Gastrocnemius medialis (tissue), 4 donors: ENCODE data around the gene PRRG1. TPM values are rescaled to one million over a fixed set of nuclear protein-coding genes. Genes with fewer than 3 reads are reported as not detected.

Experiments
- ATAC-seq, 2 donors: fragments of 150-250 bp; one replicate each; pipeline ENCODE4 v1.9.1; 2016
- DNase-seq, 2 donors: peaks; one replicate each; pipeline ENCODE4 v3.0.0-alpha.2; 2019
- H3K27ac ChIP-seq, 4 donors: fragments of 200-600 bp; sonication (generic); 1 replicate in 1 of 4; 2 replicates in 3 of 4; pipeline ENCODE4 v1.5.1; 2016 to 2018; ENCODE audit warnings: mild to moderate bottlenecking in 2 of 4, moderate library complexity in 1 of 4
- H3K27me3 ChIP-seq, 3 donors: fragments of 200-600 bp; sonication (generic) in 2 of 3; 1 replicate in 1 of 3; 2 replicates in 2 of 3; pipeline versions ENCODE4 v1.5.1 to v1.6.0; 2016 to 2019; ENCODE audit warnings: mild to moderate bottlenecking in 1 of 3, moderate library complexity in 1 of 3
- H3K36me3 ChIP-seq, 2 donors: fragments of 200-600 bp; sonication (generic) in 1 of 2; one replicate each; pipeline ENCODE4 v1.5.1; 2017 to 2018
- H3K4me1 ChIP-seq, 2 donors: fragments of 200-600 bp; sonication (generic) in 1 of 2; one replicate each; pipeline ENCODE4 v1.5.1; 2016 to 2017; ENCODE audit warnings: mild to moderate bottlenecking in 2 of 2
- H3K4me3 ChIP-seq, 4 donors: fragments of 200-600 bp; sonication (generic) in 3 of 4; 1 replicate in 1 of 4; 2 replicates in 3 of 4; pipeline ENCODE4 v1.5.1; 2016 to 2019; ENCODE audit warnings: mild to moderate bottlenecking in 2 of 4
- H3K9me3 ChIP-seq, 3 donors: fragments of 200-600 bp; sonication (generic) in 2 of 3; 1 replicate in 1 of 3; 2 replicates in 2 of 3; pipeline ENCODE4 v1.5.1; 2016 to 2019
- POLR2A ChIP-seq, 2 donors: fragments of 450-650 bp; IDR thresholded peaks; one replicate each; pipeline ENCODE4 v1.6.1; 2017; ENCODE audit warnings: antibody characterized with exemption in 2 of 2, mild to moderate bottlenecking in 2 of 2, moderate library complexity in 2 of 2
- in situ Hi-C, 4 donors: fragments of 200-750 bp; cut with MboI; loops; one replicate each; pipeline versions ENCODE4 v1.15.0 to v1.8.0; 2017; ENCODE audit warnings: low sequenced_read_pairs in 4 of 4
- intact Hi-C: fragments of 100-400 bp; cut with DNase I; formaldehyde crosslinking; loops from one replicate; pipeline ENCODE4 v1.15.1; 2023; ENCODE audit warnings: low total_unique reads
- total RNA-seq, 4 donors: library from RNA; depleted of rRNA; stranded (reverse); fragments of >200 nt; gene quantifications; one replicate each; pipeline versions ENCODE4 v1.1.0 to v1.2.3, GENCODE V29; 2016
- TF ChIP-seq, protein P1 (sequence below), 5 experiments: fragments of 450-650 bp in 3 of 5; fragments of 200-600 bp in 2 of 5; sonication (generic) in 2 of 5; IDR thresholded peaks in 4 of 5; conservative IDR thresholded peaks in 1 of 5; 1 replicate in 4 of 5; 2 replicates in 1 of 5; pipeline ENCODE4 v1.5.1; 2016 to 2019; ENCODE audit warnings: antibody characterized with exemption in 5 of 5, mild to moderate bottlenecking in 3 of 5, moderate library complexity in 3 of 5

PRRG1 gene
- total RNA-seq, 4 donors from 2014 or later = 8.2 to 20.0 (median 10.1) TPM

- TF ChIP-seq, protein P1, sequence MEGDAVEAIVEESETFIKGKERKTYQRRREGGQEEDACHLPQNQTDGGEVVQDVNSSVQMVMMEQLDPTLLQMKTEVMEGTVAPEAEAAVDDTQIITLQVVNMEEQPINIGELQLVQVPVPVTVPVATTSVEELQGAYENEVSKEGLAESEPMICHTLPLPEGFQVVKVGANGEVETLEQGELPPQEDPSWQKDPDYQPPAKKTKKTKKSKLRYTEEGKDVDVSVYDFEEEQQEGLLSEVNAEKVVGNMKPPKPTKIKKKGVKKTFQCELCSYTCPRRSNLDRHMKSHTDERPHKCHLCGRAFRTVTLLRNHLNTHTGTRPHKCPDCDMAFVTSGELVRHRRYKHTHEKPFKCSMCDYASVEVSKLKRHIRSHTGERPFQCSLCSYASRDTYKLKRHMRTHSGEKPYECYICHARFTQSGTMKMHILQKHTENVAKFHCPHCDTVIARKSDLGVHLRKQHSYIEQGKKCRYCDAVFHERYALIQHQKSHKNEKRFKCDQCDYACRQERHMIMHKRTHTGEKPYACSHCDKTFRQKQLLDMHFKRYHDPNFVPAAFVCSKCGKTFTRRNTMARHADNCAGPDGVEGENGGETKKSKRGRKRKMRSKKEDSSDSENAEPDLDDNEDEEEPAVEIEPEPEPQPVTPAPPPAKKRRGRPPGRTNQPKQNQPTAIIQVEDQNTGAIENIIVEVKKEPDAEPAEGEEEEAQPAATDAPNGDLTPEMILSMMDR (IDR thresholded peaks at IDR 0.05 in 4 of 5, conservative IDR thresholded peaks at IDR 0.05 in 1 of 5) = no peak
- no peak for TF ChIP-seq POLR2A (IDR thresholded peaks at IDR 0.05)
- H3K36me3 ChIP-seq = no peaks in the 10 kb centered on the region
- H3K4me1 ChIP-seq = peaks cover 6 to 8% of the 10 kb centered on the region in 2 donors
- ATAC-seq (no peak), DNase-seq (no peak)
- in situ Hi-C loops = no loop called here
- no peaks in the 10 kb centered on the region for H3K9me3 ChIP-seq
- no peak overlapping the region for H3K4me3 ChIP-seq
- no peak overlapping the region for H3K27ac ChIP-seq
- intact Hi-C loops = no loop called here
- H3K27me3 ChIP-seq = no peaks in the 10 kb centered on the region
These were observed 18.8 kb downstream of the PRRG1 start for GRCh38 chrX:37367946-37368345.

DNA sequence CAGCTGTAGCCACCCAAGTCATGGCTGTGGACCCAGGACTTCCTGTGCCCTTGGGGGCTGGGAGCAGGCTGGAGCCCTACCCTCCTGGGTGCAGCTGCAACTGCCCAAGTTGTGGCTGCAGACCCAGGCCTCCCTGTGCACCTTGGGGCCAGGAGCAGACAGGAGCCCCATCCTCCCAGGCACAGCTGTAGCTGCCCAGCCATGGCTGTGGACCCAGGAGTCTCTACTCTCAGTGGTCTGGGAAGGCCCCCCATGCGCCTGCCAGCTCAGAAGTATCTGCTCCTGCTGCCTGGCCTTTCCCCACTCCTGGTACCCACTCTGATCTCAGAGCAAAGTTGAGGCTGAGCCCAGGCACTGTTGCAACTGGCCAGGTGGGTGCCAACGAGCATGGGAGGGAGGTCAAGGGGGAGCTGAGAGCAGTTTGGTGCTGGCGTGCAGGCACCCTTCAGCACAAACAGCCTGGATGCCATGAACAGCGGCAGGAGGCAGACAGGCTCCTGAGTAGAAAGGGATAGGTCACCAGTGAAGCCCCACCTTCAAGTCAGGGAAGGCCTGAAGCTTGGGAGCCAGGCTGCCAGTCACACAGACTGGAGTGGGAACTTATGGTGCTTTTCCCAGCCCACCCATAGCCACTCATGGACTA, 21.5 kb downstream of the PRRG1 start:
- DNase-seq (no peak), ATAC-seq (no peak)
- no peaks in the 10 kb centered on the region for H3K36me3 ChIP-seq
- intact Hi-C loops = no loop called here
- H3K27ac ChIP-seq = peak overlapping the region; percentile 63 to 80 (median 73)
- H3K4me3 ChIP-seq = no peak overlapping the region
- TF ChIP-seq, protein P1 (IDR thresholded peaks at IDR 0.05 in 4 of 5, conservative IDR thresholded peaks at IDR 0.05 in 1 of 5) = no peak
- no peak for TF ChIP-seq POLR2A (IDR thresholded peaks at IDR 0.05)
- no peaks in the 10 kb centered on the region for H3K9me3 ChIP-seq
- H3K4me1 ChIP-seq = peaks cover 8 to 25% of the 10 kb centered on the region in 2 donors
- H3K27me3 ChIP-seq = no peaks in the 10 kb centered on the region
- in situ Hi-C loops = no loop called here

DNA sequence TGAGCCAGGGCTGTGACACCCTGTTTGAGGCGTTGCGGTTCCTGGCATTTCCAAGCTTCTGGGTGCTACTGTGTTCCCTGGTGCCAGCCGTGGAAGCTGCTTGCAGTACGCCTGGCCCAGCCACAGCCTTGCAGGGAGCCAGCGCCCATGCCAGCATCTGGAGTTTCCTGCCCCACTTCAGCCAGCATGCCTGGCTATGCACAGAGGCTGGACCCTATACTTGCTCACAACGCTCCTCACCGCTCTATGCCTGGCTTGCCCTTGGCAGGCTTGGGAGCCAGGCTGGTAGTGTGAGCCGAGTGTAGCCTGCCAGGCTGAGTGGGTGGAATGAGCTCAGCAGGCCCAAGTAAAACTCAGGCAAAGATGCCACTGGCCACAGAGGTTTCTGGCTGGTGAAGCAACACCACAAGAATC, 22.4 kb downstream of the PRRG1 start:
- ATAC-seq (peak; percentile 88 to 91), DNase-seq (peak; percentile 53 to 85)
- Histone ChIP-seq H3K27me3 (no peaks in the 10 kb centered on the region), H3K27ac (peak overlapping the region; percentile 63 to 80 (median 73)), H3K4me1 (peaks cover 8 to 31% of the 10 kb centered on the region in 2 donors), H3K4me3 (no peak overlapping the region), H3K9me3 (no peaks in the 10 kb centered on the region), H3K36me3 (no peaks in the 10 kb centered on the region)
- intact Hi-C loops = no loop called here
- peak in 1 of 2 donors; percentile 20 for TF ChIP-seq POLR2A (IDR thresholded peaks at IDR 0.05)
- TF ChIP-seq, protein P1 (IDR thresholded peaks at IDR 0.05 in 4 of 5, conservative IDR thresholded peaks at IDR 0.05 in 1 of 5) = no peak
- in situ Hi-C loops = no loop called here

DNA sequence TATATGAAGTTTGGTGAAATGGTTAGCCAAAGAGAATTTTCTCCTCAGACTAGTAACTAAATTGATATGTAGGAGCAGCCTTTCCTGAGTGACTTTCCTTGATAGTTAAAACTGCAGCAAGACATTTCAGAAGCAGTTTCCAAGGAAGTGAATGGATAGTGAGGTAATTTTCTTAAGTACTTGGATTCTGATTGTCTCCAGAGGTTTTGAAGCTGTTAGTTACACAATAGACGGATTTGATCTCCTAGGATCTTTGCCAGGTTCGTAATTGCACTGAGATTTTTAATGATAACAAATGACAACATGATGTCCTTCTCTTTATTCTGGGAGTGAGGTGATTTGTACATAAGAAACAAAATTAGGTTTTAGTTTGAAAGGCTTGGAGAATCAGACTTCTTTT, 29.2 kb downstream of the PRRG1 start:
- peak; percentile 20 to 34 for ATAC-seq
- peak overlapping the region in 3 of 4 donors; percentile 8 to 81 (median 60) for H3K27ac ChIP-seq
- intact Hi-C loops = no loop called here

More for the DNA sequence above, 29.2 kb downstream of the PRRG1 start:
- Histone ChIP-seq H3K36me3 (no peaks in the 10 kb centered on the region), H3K9me3 (no peaks in the 10 kb centered on the region), H3K4me3 (no peak overlapping the region), H3K4me1 (peaks cover 41 to 78% of the 10 kb centered on the region in 2 donors), H3K27me3 (no peaks in the 10 kb centered on the region)
- in situ Hi-C loops = no loop called here
- no peak for DNase-seq
- TF ChIP-seq, protein P1 (IDR thresholded peaks at IDR 0.05 in 4 of 5, conservative IDR thresholded peaks at IDR 0.05 in 1 of 5) = no peak
- no peak for TF ChIP-seq POLR2A (IDR thresholded peaks at IDR 0.05)
